ENCODE results near the gene ERBB4.

ERBB4 gene

GRCh38 chr2:211986313-211986712 is 552.3 kb downstream of the ERBB4 start:
- in situ Hi-C loops (cut with HindIII; ENCODE audit: low pct_unique_long_range_greater_than_20kb, low sequenced_read_pairs), result no loop called here
- no peak for TF ChIP-seq JUND (IDR thresholded peaks at IDR 0.05; ENCODE audit: low read depth)

DNA sequence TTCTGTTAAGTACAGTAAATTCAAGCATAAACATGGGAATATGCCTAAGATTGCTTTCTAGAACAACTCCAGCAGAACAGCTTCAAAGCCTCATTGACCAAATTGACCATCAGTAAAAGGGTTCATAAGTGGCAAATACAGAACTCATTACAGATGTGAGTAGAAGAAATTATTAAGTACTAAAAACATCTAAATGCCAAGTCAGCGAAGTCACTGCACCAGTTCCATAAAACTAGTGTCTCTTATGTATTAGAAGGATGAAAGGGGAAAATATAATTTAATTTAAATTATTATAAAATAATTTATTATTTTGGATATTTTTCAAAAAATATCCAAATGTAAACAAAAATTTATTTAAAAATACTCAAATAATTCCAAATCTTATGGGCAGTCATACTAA is 553.2 kb downstream of the ERBB4 start:
- in situ Hi-C loops (cut with HindIII; ENCODE audit: low pct_unique_long_range_greater_than_20kb, low sequenced_read_pairs), result no loop called here
- TF ChIP-seq JUND (IDR thresholded peaks at IDR 0.05; ENCODE audit: low read depth), result no peak
- DNase-seq (ENCODE audit: low read depth in 1 of 2, low spot score in 1 of 2), result no peak

More at GRCh38 chr2:211986313-211986712, 552.3 kb downstream of the ERBB4 start:
- no peak for DNase-seq (ENCODE audit: low read depth in 1 of 2, low spot score in 1 of 2)

- in situ Hi-C loops (cut with HindIII; ENCODE audit: low pct_unique_long_range_greater_than_20kb, low sequenced_read_pairs), result no loop called here
- no peak for TF ChIP-seq JUND (IDR thresholded peaks at IDR 0.05; ENCODE audit: low read depth)
- no peak for DNase-seq (ENCODE audit: low read depth in 1 of 2, low spot score in 1 of 2)
Observed at GRCh38 chr2:211982162-211982561, 556.4 kb downstream of the ERBB4 start.

DNA sequence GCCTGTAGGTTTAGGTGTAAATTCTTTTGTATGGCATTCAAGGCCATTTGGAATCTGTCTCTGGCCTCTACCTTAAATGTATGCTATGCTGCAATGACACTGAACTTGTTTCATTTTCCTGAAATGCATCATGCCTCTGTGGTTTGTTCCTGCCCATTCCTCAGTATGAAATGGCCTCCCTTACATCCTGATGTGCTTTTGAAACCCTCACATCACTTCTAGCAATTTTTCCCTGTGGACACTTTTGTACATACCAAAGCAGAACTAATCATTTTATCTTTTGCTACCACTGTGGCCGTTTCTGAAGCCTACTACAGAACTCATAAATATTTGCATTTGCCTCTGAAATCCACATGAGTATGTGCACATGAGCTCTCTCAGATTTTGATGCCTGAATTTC is 557.2 kb downstream of the ERBB4 start:
- in situ Hi-C loops (cut with HindIII; ENCODE audit: low pct_unique_long_range_greater_than_20kb, low sequenced_read_pairs), result no loop called here
- DNase-seq (ENCODE audit: low read depth in 1 of 2, low spot score in 1 of 2), result no peak
- no peak for TF ChIP-seq JUND (IDR thresholded peaks at IDR 0.05; ENCODE audit: low read depth)

DNA sequence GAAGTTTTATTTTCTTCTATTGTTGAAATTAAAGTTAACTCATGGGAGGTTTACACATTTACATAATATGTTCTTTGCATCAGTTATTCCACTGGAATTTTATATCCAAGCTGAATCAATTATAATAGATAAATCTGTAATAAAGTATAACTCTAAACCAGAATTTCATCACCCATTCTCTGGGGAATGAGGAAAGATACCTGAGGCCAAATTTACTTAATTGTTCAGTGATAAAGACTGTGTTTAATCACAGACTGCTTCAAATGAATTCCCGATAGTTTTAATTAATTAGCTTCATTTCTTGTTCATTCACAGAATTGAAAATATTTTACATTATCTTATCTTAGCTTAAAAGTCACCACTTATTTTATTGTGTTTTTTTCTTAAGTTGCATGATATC is 562.5 kb downstream of the ERBB4 start:
- TF ChIP-seq JUND (IDR thresholded peaks at IDR 0.05; ENCODE audit: low read depth), result no peak
- DNase-seq (ENCODE audit: low read depth in 1 of 2, low spot score in 1 of 2), result no peak
- in situ Hi-C loops (cut with HindIII; ENCODE audit: low pct_unique_long_range_greater_than_20kb, low sequenced_read_pairs), result no loop called here

DNA sequence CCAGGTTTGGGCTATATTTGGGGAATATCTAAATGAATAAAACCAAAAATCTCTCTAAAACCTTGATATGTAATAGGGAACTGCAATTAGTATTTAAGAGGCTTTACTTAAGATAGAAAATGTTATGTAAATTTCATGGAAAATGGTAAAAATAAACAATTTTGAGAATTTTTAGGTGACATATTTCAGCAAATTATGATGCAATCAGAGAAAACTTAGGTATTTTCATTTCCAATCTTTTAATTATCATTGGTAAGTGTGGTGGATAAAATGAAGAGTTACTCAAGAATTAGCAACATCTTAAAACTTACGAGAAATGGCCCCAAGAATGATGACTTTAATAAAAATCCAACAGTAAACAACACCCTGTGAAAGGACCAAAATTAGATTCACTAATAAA is 571.4 kb downstream of the ERBB4 start:
- in situ Hi-C loops (cut with HindIII; ENCODE audit: low pct_unique_long_range_greater_than_20kb, low sequenced_read_pairs), result no loop called here
- no peak for TF ChIP-seq JUND (IDR thresholded peaks at IDR 0.05; ENCODE audit: low read depth)
- DNase-seq (ENCODE audit: low read depth in 1 of 2, low spot score in 1 of 2), result no peak

- no peak for TF ChIP-seq JUND (IDR thresholded peaks at IDR 0.05; ENCODE audit: low read depth)
- DNase-seq (ENCODE audit: low read depth in 1 of 2, low spot score in 1 of 2), result no peak
- in situ Hi-C loops (cut with HindIII; ENCODE audit: low pct_unique_long_range_greater_than_20kb, low sequenced_read_pairs), result no loop called here
Observed at GRCh38 chr2:211963969-211964368, 574.6 kb downstream of the ERBB4 start.

DNA sequence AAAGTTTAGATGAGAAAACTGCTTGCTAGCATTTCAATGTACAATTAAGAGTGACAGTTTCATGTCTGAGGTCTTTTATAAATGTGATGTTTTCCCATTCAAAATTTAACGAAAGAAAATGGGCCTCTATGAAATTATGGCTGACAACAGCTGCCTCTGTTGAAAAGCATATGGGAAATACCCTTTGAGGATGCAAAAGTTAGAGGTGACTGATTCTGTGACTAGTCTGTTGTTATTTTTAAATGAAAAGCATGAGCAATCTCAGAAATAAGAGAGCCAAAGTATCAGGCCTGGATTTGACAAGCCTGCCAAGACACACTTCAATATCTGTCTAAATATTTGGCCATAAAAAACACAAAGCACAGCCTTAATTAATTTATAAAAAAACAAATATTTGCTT is 580.8 kb downstream of the ERBB4 start:
- peak; percentile 29; the same call in 1 of the 2 replicates for TF ChIP-seq JUND (IDR thresholded peaks at IDR 0.05; ENCODE audit: low read depth)
- DNase-seq (ENCODE audit: low read depth in 1 of 2, low spot score in 1 of 2), result peak in 1 of 2 experiments; percentile 60
- in situ Hi-C loops (cut with HindIII; ENCODE audit: low pct_unique_long_range_greater_than_20kb, low sequenced_read_pairs), result no loop called here

- in situ Hi-C loops (cut with HindIII; ENCODE audit: low pct_unique_long_range_greater_than_20kb, low sequenced_read_pairs), result no loop called here
- no peak for DNase-seq (ENCODE audit: low read depth in 1 of 2, low spot score in 1 of 2)
Observed at GRCh38 chr2:211955648-211956047, 583.0 kb downstream of the ERBB4 start.

GRCh38 chr2:211948932-211949331 is 589.7 kb downstream of the ERBB4 start:
- in situ Hi-C loops (cut with HindIII; ENCODE audit: low pct_unique_long_range_greater_than_20kb, low sequenced_read_pairs), result no loop called here
- DNase-seq (ENCODE audit: low read depth in 1 of 2, low spot score in 1 of 2), result no peak
- no peak for TF ChIP-seq JUND (IDR thresholded peaks at IDR 0.05; ENCODE audit: low read depth)

More at GRCh38 chr2:211955648-211956047, 583.0 kb downstream of the ERBB4 start:
- TF ChIP-seq JUND (IDR thresholded peaks at IDR 0.05; ENCODE audit: low read depth), result no peak

GRCh38 chr2:211946960-211947359 is 591.6 kb downstream of the ERBB4 start:
- in situ Hi-C loops (cut with HindIII; ENCODE audit: low pct_unique_long_range_greater_than_20kb, low sequenced_read_pairs), result no loop called here
- TF ChIP-seq JUND (IDR thresholded peaks at IDR 0.05; ENCODE audit: low read depth), result no peak
- DNase-seq (ENCODE audit: low read depth in 1 of 2, low spot score in 1 of 2), result no peak

DNA sequence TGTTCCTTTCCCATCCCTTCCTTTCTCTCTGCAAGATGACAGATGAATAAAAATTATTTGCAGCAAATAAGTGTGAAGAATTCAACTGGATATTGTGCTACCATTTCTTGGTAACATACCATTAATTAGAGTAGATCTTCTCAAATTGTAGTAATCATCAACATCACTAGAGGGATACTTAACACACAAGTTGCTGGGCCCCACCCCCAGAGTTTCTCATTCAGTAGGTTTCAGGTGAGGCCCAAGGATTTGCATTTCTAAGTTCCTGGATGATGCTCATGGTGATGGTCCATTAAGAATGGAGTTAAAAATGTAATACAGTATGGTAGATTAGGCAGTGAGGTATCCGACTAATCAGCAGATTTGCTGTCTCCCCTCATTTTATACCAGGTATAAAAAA is 594.0 kb downstream of the ERBB4 start:
- in situ Hi-C loops (cut with HindIII; ENCODE audit: low pct_unique_long_range_greater_than_20kb, low sequenced_read_pairs), result no loop called here
- TF ChIP-seq JUND (IDR thresholded peaks at IDR 0.05; ENCODE audit: low read depth), result no peak
- DNase-seq (ENCODE audit: low read depth in 1 of 2, low spot score in 1 of 2), result no peak

- in situ Hi-C loops (cut with HindIII; ENCODE audit: low pct_unique_long_range_greater_than_20kb, low sequenced_read_pairs), result no loop called here
- DNase-seq (ENCODE audit: low read depth in 1 of 2, low spot score in 1 of 2), result no peak
- TF ChIP-seq JUND (IDR thresholded peaks at IDR 0.05; ENCODE audit: low read depth), result no peak
Observed at GRCh38 chr2:211942153-211942552, 596.4 kb downstream of the ERBB4 start.

- no peak for DNase-seq (ENCODE audit: low read depth in 1 of 2, low spot score in 1 of 2)
- TF ChIP-seq JUND (IDR thresholded peaks at IDR 0.05; ENCODE audit: low read depth), result no peak
- in situ Hi-C loops (cut with HindIII; ENCODE audit: low pct_unique_long_range_greater_than_20kb, low sequenced_read_pairs), result no loop called here
Observed at GRCh38 chr2:211941216-211941747, 597.3 kb downstream of the ERBB4 start.
